Smooth muscle cell (in vitro differentiated cells): ENCODE results near the gene ADPRHL1. TPM values are rescaled to one million over a fixed set of nuclear protein-coding genes. Genes with fewer than 3 reads are reported as not detected.

Experiments used
- DNase-seq: peaks from one replicate; lab custom pipeline; 2025; ENCODE audit not compliant: unreplicated experiment; lab: John Stamatoyannopoulos, UW
- H2AFZ ChIP-seq: fragments of 200-600 bp; sonication (generic); 2 replicates; pipeline ENCODE4 v1.6.0; 2016; ENCODE audit warnings: antibody characterized with exemption, low read depth, mild to moderate bottlenecking
- H3F3A ChIP-seq: fragments of 200-600 bp; sonication (generic); 2 replicates; pipeline ENCODE4 v1.6.0; 2017; ENCODE audit warnings: antibody characterized with exemption, low read depth
- H3K27ac ChIP-seq: fragments of 200-600 bp; sonication (generic); 2 replicates; pipeline ENCODE4 v1.5.1; 2016; ENCODE audit warnings: low read depth, mild to moderate bottlenecking
- H3K27me3 ChIP-seq: fragments of 200-600 bp; sonication (generic); 2 replicates; pipeline ENCODE4 v1.6.1; 2016; ENCODE audit warnings: low read depth, mild to moderate bottlenecking
- H3K36me3 ChIP-seq: fragments of 200-600 bp; sonication (generic); 2 replicates; pipeline ENCODE4 v1.5.1; 2016; ENCODE audit warnings: low read depth
- H3K4me1 ChIP-seq: fragments of 200-600 bp; sonication (generic); 2 replicates; pipeline ENCODE4 v1.5.1; 2016; ENCODE audit warnings: low read depth
- H3K4me2 ChIP-seq: fragments of 200-600 bp; sonication (generic); 2 replicates; pipeline ENCODE4 v1.6.0; 2016; ENCODE audit warnings: mild to moderate bottlenecking
- H3K4me3 ChIP-seq: fragments of 200-600 bp; sonication (generic); 2 replicates; pipeline ENCODE4 v1.5.1; 2016; ENCODE audit warnings: mild to moderate bottlenecking
- H3K79me2 ChIP-seq: fragments of 200-600 bp; sonication (generic); 2 replicates; pipeline ENCODE4 v1.6.0; 2016; ENCODE audit warnings: low read depth, mild to moderate bottlenecking
- H3K9ac ChIP-seq: fragments of 200-600 bp; sonication (generic); 2 replicates; pipeline ENCODE4 v1.6.0; 2016; ENCODE audit warnings: low read depth
- H3K9me3 ChIP-seq: fragments of 200-600 bp; sonication (generic); replicated peaks from 2 replicates; pipeline ENCODE4 v1.5.1; 2016; ENCODE audit warnings: low read depth
- H4K20me1 ChIP-seq: fragments of 200-600 bp; sonication (generic); 2 replicates; pipeline ENCODE4 v1.6.0; 2016; ENCODE audit warnings: low read depth
- WGBS: methylation state at CpG from one replicate; pipeline ENCODE4 v1.1.7; 2016; ENCODE audit warnings: low lambda C conversion rate; 5-methylcytosine and 5-hydroxymethylcytosine counted together
- polyA plus RNA-seq: library from polyadenylated mRNA; unstranded; fragments of >200 nt; fragmentation: Nextera tagmentation; extraction: Ambion mirVana; gene quantifications from 2 replicates; pipeline ENCODE4 v1.2.1, GENCODE V29; 2016
- total RNA-seq: library from RNA; depleted of rRNA; stranded (reverse); fragments of >200 nt; gene quantifications from 2 replicates; pipeline ENCODE4 v1.2.3, GENCODE V29; 2014
- TF ChIP-seq, protein P1 (sequence below): fragments of 200-600 bp; sonication (generic); IDR thresholded peaks from 2 replicates; pipeline ENCODE4 v1.5.1; 2017; ENCODE audit warnings: borderline replicate concordance, mild to moderate bottlenecking, antibody characterized with exemption; ENCODE audit not compliant: insufficient read depth, poor library complexity, severe bottlenecking

Gene ADPRHL1
- total and polyA plus RNA-seq, 2 experiments from 2014 or later = 0.18 to 1.2 TPM

- 88% methylated on average over 3 of the region's 3 CpGs for WGBS
- no peak for DNase-seq
Observed at GRCh38 chr13:113466383-113466782, 13.1 kb upstream of the ADPRHL1 start.

DNA sequence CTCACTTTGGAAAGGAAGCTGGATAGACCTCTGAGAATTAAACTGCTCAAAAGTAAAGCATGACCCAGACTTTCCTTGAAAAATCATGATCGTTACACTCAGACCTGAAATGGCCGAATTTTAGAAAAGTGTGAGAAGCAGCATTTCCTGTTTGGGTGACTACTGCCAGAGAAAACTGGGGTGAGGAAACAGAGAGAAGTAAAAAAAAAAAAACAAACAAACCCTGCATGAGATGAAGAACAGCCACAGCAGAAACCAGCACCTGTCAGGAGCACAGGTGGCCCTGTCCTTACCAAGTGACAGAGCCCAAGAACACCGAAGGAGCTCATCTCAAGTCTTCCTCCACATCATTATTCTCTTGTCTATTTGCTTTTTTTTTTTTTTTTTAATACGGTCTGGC lies 12.0 kb upstream of the ADPRHL1 start:
- H3K27me3 ChIP-seq = no peaks in the 10 kb centered on the region

More at GRCh38 chr13:113466383-113466782, 13.1 kb upstream of the ADPRHL1 start:
- Histone ChIP-seq H3K4me2 (no peak overlapping the region), H3K9me3 (no peaks in the 10 kb centered on the region), H3K27me3 (no peaks in the 10 kb centered on the region), H2AFZ (no peak overlapping the region), H3K9ac (no peak overlapping the region), H3K4me3 (no peak overlapping the region), H3K79me2 (no peaks in the 10 kb centered on the region), H4K20me1 (peaks cover 2% of the 10 kb centered on the region), H3K27ac (no peak overlapping the region), H3K36me3 (no peaks in the 10 kb centered on the region), H3F3A (no peaks in the 10 kb centered on the region), H3K4me1 (peaks cover 5% of the 10 kb centered on the region)
- TF ChIP-seq, protein P1, sequence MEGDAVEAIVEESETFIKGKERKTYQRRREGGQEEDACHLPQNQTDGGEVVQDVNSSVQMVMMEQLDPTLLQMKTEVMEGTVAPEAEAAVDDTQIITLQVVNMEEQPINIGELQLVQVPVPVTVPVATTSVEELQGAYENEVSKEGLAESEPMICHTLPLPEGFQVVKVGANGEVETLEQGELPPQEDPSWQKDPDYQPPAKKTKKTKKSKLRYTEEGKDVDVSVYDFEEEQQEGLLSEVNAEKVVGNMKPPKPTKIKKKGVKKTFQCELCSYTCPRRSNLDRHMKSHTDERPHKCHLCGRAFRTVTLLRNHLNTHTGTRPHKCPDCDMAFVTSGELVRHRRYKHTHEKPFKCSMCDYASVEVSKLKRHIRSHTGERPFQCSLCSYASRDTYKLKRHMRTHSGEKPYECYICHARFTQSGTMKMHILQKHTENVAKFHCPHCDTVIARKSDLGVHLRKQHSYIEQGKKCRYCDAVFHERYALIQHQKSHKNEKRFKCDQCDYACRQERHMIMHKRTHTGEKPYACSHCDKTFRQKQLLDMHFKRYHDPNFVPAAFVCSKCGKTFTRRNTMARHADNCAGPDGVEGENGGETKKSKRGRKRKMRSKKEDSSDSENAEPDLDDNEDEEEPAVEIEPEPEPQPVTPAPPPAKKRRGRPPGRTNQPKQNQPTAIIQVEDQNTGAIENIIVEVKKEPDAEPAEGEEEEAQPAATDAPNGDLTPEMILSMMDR = no peak

DNA sequence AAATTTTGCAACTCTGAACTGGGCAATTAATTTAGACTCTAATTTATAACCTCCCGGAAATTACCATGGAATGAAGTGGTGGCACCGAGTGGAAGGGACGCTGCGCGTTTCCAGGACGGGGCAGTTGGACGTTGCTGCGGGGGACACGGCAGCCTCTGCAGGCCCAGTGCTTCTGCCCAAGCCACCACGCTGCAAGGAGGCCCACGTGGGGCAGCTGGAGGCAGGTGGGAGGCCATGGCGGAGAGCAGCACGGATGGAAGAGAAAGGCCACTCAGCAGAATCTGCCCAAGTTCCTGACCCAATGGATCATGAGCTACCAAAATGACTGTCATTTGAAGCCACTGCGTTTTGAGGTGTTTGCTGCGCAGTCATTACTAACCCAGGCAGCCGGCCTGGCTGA lies 11.2 kb upstream of the ADPRHL1 start:
- Histone ChIP-seq H3K9ac (no peak overlapping the region), H3K4me1 (peaks cover 5% of the 10 kb centered on the region), H2AFZ (no peak overlapping the region), H3K4me2 (no peak overlapping the region), H3K9me3 (no peaks in the 10 kb centered on the region), H3F3A (no peaks in the 10 kb centered on the region), H3K27me3 (no peaks in the 10 kb centered on the region), H3K36me3 (no peaks in the 10 kb centered on the region), H4K20me1 (peaks cover 2% of the 10 kb centered on the region), H3K79me2 (no peaks in the 10 kb centered on the region), H3K27ac (no peak overlapping the region), H3K4me3 (no peak overlapping the region)
- DNase-seq = no peak
- WGBS = 97% methylated on average over 16 of the region's 16 CpGs
- TF ChIP-seq, protein P1 = no peak

More for the DNA sequence above, 12.0 kb upstream of the ADPRHL1 start:
- Histone ChIP-seq H4K20me1 (peaks cover 2% of the 10 kb centered on the region), H3K79me2 (no peaks in the 10 kb centered on the region), H3F3A (no peaks in the 10 kb centered on the region), H3K27ac (no peak overlapping the region), H3K9ac (no peak overlapping the region), H3K4me3 (no peak overlapping the region), H2AFZ (no peak overlapping the region), H3K4me1 (peaks cover 5% of the 10 kb centered on the region), H3K36me3 (no peaks in the 10 kb centered on the region), H3K9me3 (no peaks in the 10 kb centered on the region), H3K4me2 (no peak overlapping the region)
- TF ChIP-seq, protein P1 = no peak
- DNase-seq = no peak
- WGBS = 96% methylated on average over 4 of the region's 4 CpGs

DNA sequence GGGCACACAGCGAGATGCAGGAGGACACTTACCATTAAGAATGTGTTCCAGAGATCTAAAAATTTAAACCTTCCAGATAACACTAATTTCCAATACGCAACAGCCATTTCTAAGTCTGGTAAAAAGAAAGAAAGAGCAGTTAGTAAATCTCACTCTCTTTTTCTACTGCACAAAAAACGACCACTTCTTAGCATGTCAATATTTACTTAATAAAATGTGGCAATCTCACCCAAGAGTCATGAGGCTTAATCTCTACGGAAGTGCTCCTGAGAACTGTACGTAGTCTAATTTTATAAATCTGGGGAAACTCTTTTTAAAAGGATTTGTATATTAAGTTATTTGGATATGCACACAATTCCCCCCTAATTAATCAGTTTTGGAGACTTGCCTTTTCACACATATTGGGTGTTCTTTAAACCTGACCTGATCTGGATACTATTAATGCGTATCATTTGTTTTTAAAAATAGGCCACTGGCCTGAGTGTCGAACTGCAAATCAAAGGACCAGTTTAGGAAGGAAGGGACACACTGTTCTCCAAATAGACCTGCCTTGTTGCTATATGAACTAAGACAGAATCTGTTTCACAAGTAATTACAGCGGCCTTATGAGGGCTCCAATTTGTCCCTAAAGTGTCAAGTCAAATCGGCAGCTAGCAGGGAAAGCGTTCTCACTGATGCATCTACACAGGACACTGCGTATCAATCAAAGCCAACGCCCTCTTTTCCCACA lies 7.9 kb upstream of the ADPRHL1 start:
- no peak for DNase-seq
- TF ChIP-seq, protein P1 = no peak
- Histone ChIP-seq H3K27me3 (no peaks in the 10 kb centered on the region), H3K27ac (no peak overlapping the region), H3K4me2 (no peak overlapping the region), H4K20me1 (no peaks in the 10 kb centered on the region), H3K9ac (no peak overlapping the region), H3K79me2 (no peaks in the 10 kb centered on the region), H3K4me3 (no peak overlapping the region), H3F3A (no peaks in the 10 kb centered on the region), H3K9me3 (no peaks in the 10 kb centered on the region), H3K36me3 (no peaks in the 10 kb centered on the region), H3K4me1 (no peaks in the 10 kb centered on the region), H2AFZ (no peak overlapping the region)
- WGBS = 96% methylated on average over 12 of the region's 12 CpGs
